Activated CD8-positive, alpha-beta memory T cell treated with anti-CD3 and anti-CD28 coated beads, Interleukin-2, amount 50 U/mL, for 1 hour (primary cell): Measurements from ENCODE around the gene ZNF579.

ENCODE experiments used
- DNase-seq: peaks from one replicate; pipeline ENCODE4 v3.0.0-alpha.2; 2020; ENCODE audit errors: extremely low read depth

Gene ZNF579, protein sequence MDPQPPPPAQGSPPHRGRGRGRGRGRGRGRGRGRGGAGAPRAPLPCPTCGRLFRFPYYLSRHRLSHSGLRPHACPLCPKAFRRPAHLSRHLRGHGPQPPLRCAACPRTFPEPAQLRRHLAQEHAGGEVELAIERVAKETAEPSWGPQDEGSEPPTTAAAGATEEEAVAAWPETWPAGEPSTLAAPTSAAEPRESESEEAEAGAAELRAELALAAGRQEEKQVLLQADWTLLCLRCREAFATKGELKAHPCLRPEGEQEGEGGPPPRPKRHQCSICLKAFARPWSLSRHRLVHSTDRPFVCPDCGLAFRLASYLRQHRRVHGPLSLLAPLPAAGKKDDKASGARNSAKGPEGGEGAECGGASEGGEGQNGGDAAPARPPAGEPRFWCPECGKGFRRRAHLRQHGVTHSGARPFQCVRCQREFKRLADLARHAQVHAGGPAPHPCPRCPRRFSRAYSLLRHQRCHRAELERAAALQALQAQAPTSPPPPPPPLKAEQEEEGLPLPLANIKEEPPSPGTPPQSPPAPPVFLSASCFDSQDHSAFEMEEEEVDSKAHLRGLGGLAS

GRCh38 chr19:55580628-55581144 is at the start of gene ZNF579:
Gene ZNF579 (minus strand): TSS chr19:55580848. CDS start chr19:55579639, 1,209 bp downstream.
- DNase-seq = no peak

GRCh38 chr19:55626350-55626749 is 45.7 kb upstream of the ZNF579 start:
- DNase-seq = no peak

- no peak for DNase-seq
Observed at GRCh38 chr19:55625004-55625326, 44.3 kb upstream of the ZNF579 start.

- peak; percentile 91 for DNase-seq
Observed at GRCh38 chr19:55624109-55625003, 43.7 kb upstream of the ZNF579 start, which contains the start of gene ZNF784. Gene ZNF784 (minus strand): TSS chr19:55624566. CDS start chr19:55624561, 5 bp downstream.

DNA sequence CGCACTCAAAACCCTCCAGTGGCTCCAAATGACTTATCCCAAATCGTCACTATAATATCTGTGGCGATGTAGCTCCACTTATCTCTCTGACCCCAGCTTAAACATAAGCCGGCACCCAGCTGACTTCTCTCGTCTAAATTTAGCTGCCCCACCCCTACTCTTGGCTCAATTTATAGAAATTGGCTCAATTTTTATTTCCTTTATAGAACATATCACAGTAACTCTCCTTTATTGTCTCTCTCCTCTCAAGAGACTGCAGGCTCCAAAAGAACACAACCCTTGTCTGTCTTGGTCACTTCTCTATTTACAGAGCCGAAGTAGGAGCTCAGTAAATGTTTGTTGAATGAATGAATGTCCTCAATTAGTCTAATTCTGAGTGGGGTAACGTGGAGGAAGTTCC is 42.9 kb upstream of the ZNF579 start:
- no peak for DNase-seq

DNA sequence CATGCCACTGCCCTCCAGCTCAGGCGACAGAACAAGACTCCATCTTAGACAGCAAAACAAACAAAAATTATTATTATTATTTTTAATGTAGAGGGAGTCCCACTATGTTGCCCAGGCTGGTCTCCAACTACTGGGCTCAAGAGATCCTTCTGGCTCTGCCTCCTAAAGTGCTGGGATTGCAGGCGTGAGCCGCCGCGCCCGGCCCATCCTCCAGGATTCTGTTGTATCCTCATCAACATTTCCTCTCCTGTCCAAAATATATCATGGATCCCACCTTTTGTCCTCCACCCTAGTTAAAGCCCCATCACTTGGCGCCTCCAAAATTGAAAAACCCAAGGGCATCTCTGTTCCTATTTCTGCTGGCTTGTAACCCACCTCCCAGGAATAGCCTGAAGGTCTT is 42.5 kb upstream of the ZNF579 start:
- no peak for DNase-seq

DNA sequence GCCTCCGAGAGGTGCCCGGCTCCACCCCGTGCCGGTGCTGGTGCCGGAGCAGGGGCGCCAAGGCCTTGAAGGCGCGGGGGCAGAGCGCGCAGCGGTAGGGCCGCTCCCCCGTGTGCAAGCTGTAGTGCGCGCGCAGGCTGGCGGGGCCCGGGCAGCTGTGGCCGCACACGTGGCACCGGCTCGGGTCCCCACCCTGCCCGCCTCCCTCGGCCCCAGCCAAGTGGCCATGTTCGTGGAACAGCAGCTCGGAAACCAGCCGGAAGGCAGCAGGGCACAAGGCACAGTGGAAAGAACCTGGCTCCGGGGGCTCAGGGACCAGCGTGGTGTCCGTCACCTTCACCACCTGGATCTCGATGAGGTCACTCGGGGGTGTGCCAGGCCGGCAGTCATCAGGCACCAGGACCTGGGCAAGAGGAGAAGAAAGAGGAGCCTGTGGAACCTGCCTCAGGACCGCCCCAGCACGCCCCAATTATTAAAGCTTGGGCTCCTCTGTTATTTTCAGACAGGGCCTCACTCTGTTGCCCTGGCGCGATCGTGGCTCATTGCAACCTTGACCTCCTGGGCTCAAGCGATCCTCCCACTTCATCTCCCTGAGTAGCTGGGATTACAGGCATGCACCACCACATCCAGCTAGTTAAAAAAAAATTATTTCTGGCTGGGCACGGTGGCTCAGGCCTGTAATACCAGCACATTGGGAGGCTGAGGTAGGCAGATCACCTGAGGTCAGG is 41.8 kb upstream of the ZNF579 start:
- no peak for DNase-seq

- DNase-seq = no peak
Observed at GRCh38 chr19:55621673-55622231, 41.1 kb upstream of the ZNF579 start.

- no peak for DNase-seq
Observed at GRCh38 chr19:55621205-55621672, 40.6 kb upstream of the ZNF579 start.

- DNase-seq = no peak
Observed at GRCh38 chr19:55620410-55621204, 40.0 kb upstream of the ZNF579 start.

GRCh38 chr19:55619286-55619685 is 38.6 kb upstream of the ZNF579 start:
- DNase-seq = no peak

DNA sequence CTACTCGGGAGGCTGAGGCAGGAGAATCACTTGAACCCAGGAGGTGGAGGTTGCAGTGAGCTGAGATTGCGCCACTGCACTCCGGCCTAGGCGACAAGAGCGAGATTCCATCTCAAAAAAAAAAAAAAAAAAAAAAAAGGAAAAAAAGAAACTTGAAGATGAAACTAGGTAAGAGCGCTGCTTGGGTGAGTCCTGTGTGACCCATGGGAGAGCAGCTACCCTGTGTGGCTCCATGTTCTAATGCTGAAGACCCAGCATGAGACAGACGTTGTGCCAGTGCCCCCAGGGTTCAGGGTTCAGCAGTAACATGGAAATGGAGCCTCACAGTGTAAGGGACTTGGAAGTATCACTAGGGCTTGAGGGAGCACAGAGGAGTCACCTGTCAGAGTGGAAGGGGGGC is 37.8 kb upstream of the ZNF579 start:
- no peak for DNase-seq

- no peak for DNase-seq
Observed at GRCh38 chr19:55617426-55617825, 36.8 kb upstream of the ZNF579 start.

DNA sequence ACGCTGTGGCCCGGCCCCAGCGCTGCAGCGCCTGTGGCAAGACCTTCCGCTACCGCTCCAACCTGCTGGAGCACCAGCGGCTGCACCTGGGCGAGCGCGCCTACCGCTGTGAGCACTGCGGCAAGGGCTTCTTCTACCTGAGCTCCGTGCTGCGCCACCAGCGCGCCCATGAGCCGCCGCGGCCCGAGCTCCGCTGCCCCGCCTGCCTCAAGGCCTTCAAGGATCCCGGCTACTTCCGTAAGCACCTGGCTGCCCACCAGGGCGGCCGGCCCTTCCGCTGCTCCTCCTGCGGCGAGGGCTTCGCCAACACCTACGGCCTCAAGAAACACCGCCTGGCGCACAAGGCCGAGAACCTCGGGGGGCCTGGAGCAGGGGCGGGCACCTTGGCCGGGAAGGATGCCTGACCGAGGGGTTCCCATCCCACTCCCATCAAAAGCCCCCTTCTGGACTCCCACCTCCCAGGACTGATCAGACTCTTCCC is 35.8 kb upstream of the ZNF579 start:
- DNase-seq = no peak

GRCh38 chr19:55615543-55616394 is 35.1 kb upstream of the ZNF579 start:
- DNase-seq = no peak

- no peak for DNase-seq
Observed at GRCh38 chr19:55614711-55615542, 34.3 kb upstream of the ZNF579 start.

- no peak for DNase-seq
Observed at GRCh38 chr19:55613930-55614710, 33.5 kb upstream of the ZNF579 start.
